Neural cell (in vitro differentiated cells): ENCODE results near the gene SPOCK1. TPM values are rescaled to one million over a fixed set of nuclear protein-coding genes. Genes with fewer than 3 reads are reported as not detected.

Experiments used
- H2AFZ ChIP-seq: fragments of 200-600, 300-800 bp; sonication (generic), shearing (Covaris generic); 2 replicates; pipeline ENCODE4 v1.6.0; 2014; ENCODE audit warnings: low read depth, mild to moderate bottlenecking, antibody characterized with exemption, low read length, moderate library complexity
- H3F3A ChIP-seq: fragments of 200-600 bp; shearing (Covaris generic); 2 replicates; pipeline ENCODE4 v1.6.1; 2016; ENCODE audit warnings: mild to moderate bottlenecking, moderate library complexity, mixed read lengths, antibody characterized with exemption, low read length; ENCODE audit not compliant: insufficient read depth, poor library complexity, severe bottlenecking
- H3K27ac ChIP-seq: fragments of 200-600, 300-800 bp; sonication (generic), shearing (Covaris generic); 2 replicates; pipeline ENCODE4 v1.5.1; 2014; ENCODE audit warnings: mild to moderate bottlenecking, low read length, moderate library complexity
- H3K27me3 ChIP-seq: fragments of 300-800, 200-600 bp; sonication (generic), shearing (Covaris generic); 2 replicates; pipeline ENCODE4 v1.6.0; 2014; ENCODE audit warnings: mild to moderate bottlenecking, low read depth, low read length, moderate library complexity; ENCODE audit not compliant: insufficient read depth
- H3K36me3 ChIP-seq: fragments of 300-800, 200-600 bp; sonication (generic), shearing (Covaris generic); 2 replicates; pipeline ENCODE4 v1.5.1; 2014; ENCODE audit warnings: mild to moderate bottlenecking, antibody characterized with exemption, low read length, moderate library complexity; ENCODE audit not compliant: insufficient read depth
- H3K4me2 ChIP-seq: fragments of 300-800, 200-600 bp; sonication (generic), shearing (Covaris generic); 2 replicates; pipeline ENCODE4 v1.6.0; 2014; ENCODE audit warnings: mild to moderate bottlenecking, low read length
- H3K4me3 ChIP-seq: fragments of 300-800, 200-600 bp; sonication (generic), shearing (Covaris generic); 2 replicates; pipeline ENCODE4 v1.5.1; 2014; ENCODE audit warnings: mild to moderate bottlenecking, low read length, moderate library complexity
- H3K79me2 ChIP-seq: fragments of 200-600 bp; shearing (Covaris generic); replicated peaks from 2 replicates; pipeline ENCODE4 v1.6.0; 2014; ENCODE audit warnings: mild to moderate bottlenecking, low read length, moderate library complexity; ENCODE audit not compliant: insufficient read depth
- H3K9ac ChIP-seq: fragments of 300-800, 200-600 bp; sonication (generic), shearing (Covaris generic); 2 replicates; pipeline ENCODE4 v1.6.1; 2016; ENCODE audit warnings: mild to moderate bottlenecking, low read length, mixed read lengths
- H3K9me2 ChIP-seq: fragments of 200-600 bp; shearing (Covaris generic); 2 replicates; pipeline ENCODE4 v1.6.1; 2016; ENCODE audit warnings: mild to moderate bottlenecking, low read length, mixed read lengths; ENCODE audit not compliant: insufficient read depth
- H3K9me3 ChIP-seq: fragments of 200-600, 300-800 bp; sonication (generic), shearing (Covaris generic); 2 replicates; pipeline ENCODE4 v1.6.1; 2016; ENCODE audit warnings: mild to moderate bottlenecking, mixed run types, low read length, moderate library complexity, mixed read lengths
- H4K20me1 ChIP-seq: fragments of 200-600 bp; shearing (Covaris generic); 2 replicates; pipeline ENCODE4 v1.6.1; 2016; ENCODE audit warnings: mild to moderate bottlenecking, mixed run types; ENCODE audit not compliant: insufficient read depth
- CTCF ChIP-seq: fragments of 450-650 bp; IDR thresholded peaks from 2 replicates; pipeline ENCODE4 v1.5.1; 2014; ENCODE audit warnings: antibody characterized with exemption, mild to moderate bottlenecking, moderate library complexity; ENCODE audit not compliant: poor library complexity, severe bottlenecking
- EP300 ChIP-seq: fragments of 450-650 bp; conservative IDR thresholded peaks from 2 replicates; pipeline ENCODE4 v1.6.1; 2014; ENCODE audit warnings: antibody characterized with exemption, mild to moderate bottlenecking, moderate library complexity; ENCODE audit not compliant: poor library complexity, severe bottlenecking
- EZH2 ChIP-seq: fragments of 200-600, 300-800 bp; shearing (Covaris generic), sonication (generic); IDR thresholded peaks from 2 replicates; pipeline ENCODE4 v1.6.1; 2014; ENCODE audit warnings: antibody characterized with exemption, low read length, borderline replicate concordance, mild to moderate bottlenecking; ENCODE audit not compliant: insufficient read depth, poor library complexity, severe bottlenecking
- MXI1 ChIP-seq: fragments of 450-650 bp; conservative IDR thresholded peaks from 2 replicates; pipeline ENCODE4 v1.6.1; 2014; ENCODE audit warnings: antibody characterized with exemption, mild to moderate bottlenecking; ENCODE audit not compliant: poor library complexity, severe bottlenecking
- POLR2AphosphoS5 ChIP-seq: IDR thresholded peaks from 2 replicates; pipeline ENCODE4 v1.6.1; 2012
- RAD21 ChIP-seq: fragments of 450-650 bp; conservative IDR thresholded peaks from 2 replicates; pipeline ENCODE4 v1.6.1; 2014; ENCODE audit warnings: antibody characterized with exemption, mild to moderate bottlenecking, moderate library complexity
- REST ChIP-seq: IDR thresholded peaks from 2 replicates; pipeline ENCODE4 v1.6.1; 2012; ENCODE audit warnings: borderline replicate concordance
- SMC3 ChIP-seq: fragments of 450-650 bp; conservative IDR thresholded peaks from 2 replicates; pipeline ENCODE4 v1.6.1; 2014; ENCODE audit warnings: antibody characterized with exemption, mild to moderate bottlenecking, moderate library complexity; ENCODE audit not compliant: poor library complexity
- TAF1 ChIP-seq: IDR thresholded peaks from 2 replicates; pipeline ENCODE4 v1.6.1; 2012; ENCODE audit warnings: low read depth
- polyA plus RNA-seq: library from polyadenylated mRNA; depleted of rRNA; stranded (reverse); fragments of >200 nt; gene quantifications from 2 replicates; pipeline ENCODE4 v1.2.3, GENCODE V29; 2014

The SPOCK1 gene
- polyA plus RNA-seq, 1 donor from 2014 or later = 33.6 TPM

GRCh38 chr5:137014731-137015130 is 484.4 kb downstream of the SPOCK1 start:
- TF ChIP-seq CTCF (no peak), TAF1 (no peak), RAD21 (no peak), EP300 (no peak), SMC3 (no peak), EZH2 (no peak), POLR2AphosphoS5 (no peak), MXI1 (no peak), REST (no peak)
- H3K27ac ChIP-seq = no peak overlapping the region
- no peak overlapping the region for H3K4me3 ChIP-seq

DNA sequence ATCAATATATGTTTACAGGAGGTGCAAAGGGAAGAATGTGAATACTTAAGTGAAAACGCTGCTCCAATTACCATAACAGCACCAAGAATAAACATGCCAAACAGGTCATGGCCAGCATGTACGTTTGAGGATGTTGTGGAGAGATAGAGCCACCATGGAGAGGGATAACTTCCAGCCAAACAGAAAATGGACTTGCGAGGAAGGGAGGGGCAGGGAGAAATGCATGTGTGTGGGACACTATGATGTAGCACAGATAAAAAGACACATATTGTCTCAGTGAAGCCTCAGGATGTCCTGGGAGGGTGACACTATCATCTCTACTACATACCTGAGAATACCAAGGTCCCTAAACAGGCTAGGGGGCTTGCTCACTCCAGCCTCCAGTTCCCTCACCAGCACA is 488.9 kb downstream of the SPOCK1 start:
- Histone ChIP-seq H4K20me1 (no peaks in the 10 kb centered on the region), H3K36me3 (no peaks in the 10 kb centered on the region), H3K27me3 (no peaks in the 10 kb centered on the region), H3K79me2 (no peaks in the 10 kb centered on the region), H3K9ac (no peak overlapping the region), H3K4me3 (no peak overlapping the region), H3K4me2 (no peak overlapping the region), H3F3A (no peaks in the 10 kb centered on the region), H3K9me2 (no peaks in the 10 kb centered on the region), H2AFZ (no peak overlapping the region), H3K27ac (no peak overlapping the region), H3K9me3 (no peaks in the 10 kb centered on the region)
- TF ChIP-seq EP300 (no peak), POLR2AphosphoS5 (no peak), SMC3 (no peak), EZH2 (no peak), REST (no peak), CTCF (no peak), MXI1 (no peak), TAF1 (no peak), RAD21 (no peak)

More at GRCh38 chr5:137014731-137015130, 484.4 kb downstream of the SPOCK1 start:
- no peaks in the 10 kb centered on the region for H3K79me2 ChIP-seq
- H3K4me2 ChIP-seq = no peak overlapping the region
- no peaks in the 10 kb centered on the region for H3K36me3 ChIP-seq
- no peaks in the 10 kb centered on the region for H3K9me2 ChIP-seq
- H2AFZ ChIP-seq = no peak overlapping the region
- no peaks in the 10 kb centered on the region for H3F3A ChIP-seq
- no peaks in the 10 kb centered on the region for H3K9me3 ChIP-seq
- no peaks in the 10 kb centered on the region for H3K27me3 ChIP-seq
- no peaks in the 10 kb centered on the region for H4K20me1 ChIP-seq
- H3K9ac ChIP-seq = no peak overlapping the region
